Common myeloid progenitor, CD34-positive (primary cell): Measurements from ENCODE around the gene ARHGAP26.

Source experiments
- CTCF ChIA-PET: fragments of 350-600 bp; sonication (Branson Sonifier 250); formaldehyde crosslinking; loops from one replicate; lab custom pipeline; 2021; ENCODE audit warnings: antibody characterized with exemption; lab: Charles Lee
- POLR2A ChIA-PET: fragments of 350-600 bp; sonication (Branson Sonifier 250); formaldehyde crosslinking; loops from one replicate; lab custom pipeline; 2021; ENCODE audit warnings: antibody characterized with exemption; lab: Charles Lee
- DNase-seq, 3 donors: peaks; one replicate each; pipeline versions ENCODE4 v3.0.0 to v3.0.0-alpha.2; 2013
- H3K27ac ChIP-seq, 2 experiments: 1 replicate in 1 of 2; 2 replicates in 1 of 2; pipeline ENCODE4 v1.7.0; 2013; ENCODE audit warnings: inconsistent platforms in 2 of 2, low read length in 2 of 2, mild to moderate bottlenecking in 2 of 2, low read depth in 1 of 2, moderate library complexity in 1 of 2; ENCODE audit not compliant: severe bottlenecking in 2 of 2, insufficient read depth in 1 of 2, poor library complexity in 1 of 2
- H3K27me3 ChIP-seq, 5 experiments: replicated peaks in 2 of 5; 1 replicate in 3 of 5; 2 replicates in 2 of 5; pipeline versions ENCODE4 v1.6.1 to v1.7.0; 2013; ENCODE audit warnings: low read length in 4 of 5, mild to moderate bottlenecking in 2 of 5, moderate library complexity in 2 of 5, inconsistent platforms in 1 of 5; ENCODE audit not compliant: insufficient read depth in 5 of 5, control insufficient read depth in 4 of 5
- H3K36me3 ChIP-seq, 4 experiments: 1 replicate in 2 of 4; 2 replicates in 2 of 4; pipeline versions ENCODE4 v1.6.1 to v1.7.0; 2013; ENCODE audit warnings: low read length in 3 of 4, control low read depth in 1 of 4, mild to moderate bottlenecking in 1 of 4; ENCODE audit not compliant: control insufficient read depth in 4 of 4, insufficient read depth in 4 of 4
- H3K4me1 ChIP-seq, 4 experiments: 1 replicate in 3 of 4; 2 replicates in 1 of 4; pipeline versions ENCODE4 v1.6.1 to v1.7.1; 2013; ENCODE audit warnings: low read length in 3 of 4, mild to moderate bottlenecking in 3 of 4, control low read depth in 1 of 4, inconsistent platforms in 1 of 4, moderate library complexity in 1 of 4; ENCODE audit not compliant: control insufficient read depth in 4 of 4, insufficient read depth in 4 of 4; ENCODE audit errors: control extremely low read depth in 1 of 4
- H3K4me3 ChIP-seq, 7 experiments: 1 replicate in 4 of 7; 2 replicates in 3 of 7; pipeline versions ENCODE4 v1.5.1 to v1.7.0; 2013; ENCODE audit warnings: mild to moderate bottlenecking in 7 of 7, low read length in 6 of 7, moderate library complexity in 6 of 7, inconsistent platforms in 2 of 7, low read depth in 2 of 7, control low read depth in 1 of 7; ENCODE audit not compliant: insufficient read depth in 4 of 7, control insufficient read depth in 1 of 7; ENCODE audit errors: extremely low read depth in 1 of 7
- H3K9me3 ChIP-seq, 5 experiments: 1 replicate in 4 of 5; 2 replicates in 1 of 5; pipeline versions ENCODE4 v1.6.1 to v1.7.1; 2013; ENCODE audit warnings: low read length in 4 of 5, mild to moderate bottlenecking in 2 of 5, inconsistent platforms in 1 of 5, low read depth in 1 of 5, moderate library complexity in 1 of 5; ENCODE audit not compliant: control insufficient read depth in 4 of 5, insufficient read depth in 2 of 5; ENCODE audit errors: control extremely low read depth in 1 of 5
- WGBS: methylation state at CpG from one replicate; pipeline ENCODE4 v1.1.5; 2013; ENCODE audit not compliant: insufficient coverage; 5-methylcytosine and 5-hydroxymethylcytosine counted together

The ARHGAP26 gene

DNA sequence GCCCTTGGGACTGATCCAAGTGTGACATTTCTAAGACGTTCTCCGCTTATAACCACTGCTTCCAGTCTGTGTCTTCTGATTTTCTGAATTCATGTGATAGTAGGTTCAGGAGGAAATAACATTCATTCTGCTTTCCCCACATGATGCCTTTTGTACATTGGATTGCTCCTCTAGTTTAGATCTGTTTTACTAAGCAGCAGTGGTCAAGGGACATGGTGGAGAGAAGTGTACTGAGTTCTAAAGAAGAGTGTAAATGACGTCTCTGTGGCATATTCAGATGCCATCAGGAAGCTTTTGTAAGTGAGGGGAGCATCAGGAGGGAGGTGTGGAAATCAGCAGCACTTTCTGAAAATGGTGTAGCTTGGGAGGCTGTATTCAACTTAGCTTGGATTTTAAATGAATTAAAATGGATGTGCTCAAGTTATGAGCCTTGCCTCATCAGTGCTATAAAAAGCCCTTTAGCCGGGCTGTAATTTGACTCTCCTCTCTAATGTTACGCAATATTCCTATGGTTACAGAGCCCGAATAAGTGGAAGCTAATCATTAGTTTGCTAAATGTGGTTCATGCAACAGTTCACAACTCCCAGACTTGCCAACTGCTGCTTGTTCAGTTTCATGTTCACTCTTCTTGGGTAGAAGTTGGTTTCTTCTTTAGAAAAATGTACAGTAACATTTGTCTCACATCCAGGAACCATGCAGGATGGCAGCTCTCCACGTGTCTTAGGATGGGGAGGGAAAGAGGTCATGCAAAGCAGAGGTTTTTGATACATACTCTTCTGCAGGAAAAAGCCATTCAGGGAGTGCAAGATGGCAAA, 281.3 kb downstream of the ARHGAP26 start:
- ChIA-PET POLR2A (no interaction called here), CTCF (no interaction called here)
- Histone ChIP-seq H3K27ac (no peak overlapping the region), H3K4me1 (peaks cover 0 to 40% (median 16%) of the 10 kb centered on the region in 4 experiments), H3K27me3 (no peaks in the 10 kb centered on the region), H3K9me3 (no peaks in the 10 kb centered on the region), H3K36me3 (peaks cover 0 to 4% (median 2%) of the 10 kb centered on the region in 4 experiments), H3K4me3 (peak overlapping the region in 1 of 7 experiments; percentile 36)
- peak in 2 of 3 donors; percentile 60 for DNase-seq
- 50% methylated on average over 5 of the region's 7 CpGs for WGBS

DNA sequence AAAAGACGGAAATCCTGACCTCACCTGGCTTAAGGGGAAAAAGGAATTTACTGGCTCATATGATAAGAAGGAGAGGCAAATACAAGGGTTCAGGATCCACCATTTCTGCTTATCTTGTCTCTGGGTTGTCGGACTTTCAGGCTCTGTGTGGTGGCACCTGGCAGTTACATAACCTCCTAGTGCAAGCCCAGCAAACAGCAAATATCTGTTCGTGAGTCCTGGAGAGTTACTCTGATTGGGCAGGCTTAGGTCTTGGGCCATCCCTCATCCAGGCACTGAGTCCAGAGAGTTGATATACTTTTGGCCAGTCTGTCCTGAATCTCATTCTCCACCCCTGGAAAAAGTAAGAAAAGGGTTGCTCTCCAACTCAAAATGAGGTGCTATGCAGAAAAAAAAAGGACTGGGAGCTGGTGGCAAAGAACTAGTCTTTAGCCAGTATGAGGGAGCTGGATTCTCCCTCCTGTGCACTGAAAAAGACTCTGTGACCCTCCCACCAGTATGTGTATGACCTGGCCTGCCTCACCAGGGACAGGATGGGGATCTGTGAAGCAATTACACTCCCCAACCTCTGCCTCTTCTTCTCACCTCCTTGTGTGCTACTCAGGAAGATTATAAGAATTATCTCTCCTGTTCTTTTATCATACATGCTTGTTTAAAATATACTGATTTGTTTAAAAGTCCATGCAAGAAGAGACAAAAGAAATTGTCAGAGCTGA, 282.9 kb downstream of the ARHGAP26 start:
- H3K36me3 ChIP-seq = peaks cover 0 to 5% (median 4%) of the 10 kb centered on the region in 4 experiments
- CTCF ChIA-PET = no interaction called here
- WGBS = 87% methylated on average over 3 of the region's 3 CpGs

DNA sequence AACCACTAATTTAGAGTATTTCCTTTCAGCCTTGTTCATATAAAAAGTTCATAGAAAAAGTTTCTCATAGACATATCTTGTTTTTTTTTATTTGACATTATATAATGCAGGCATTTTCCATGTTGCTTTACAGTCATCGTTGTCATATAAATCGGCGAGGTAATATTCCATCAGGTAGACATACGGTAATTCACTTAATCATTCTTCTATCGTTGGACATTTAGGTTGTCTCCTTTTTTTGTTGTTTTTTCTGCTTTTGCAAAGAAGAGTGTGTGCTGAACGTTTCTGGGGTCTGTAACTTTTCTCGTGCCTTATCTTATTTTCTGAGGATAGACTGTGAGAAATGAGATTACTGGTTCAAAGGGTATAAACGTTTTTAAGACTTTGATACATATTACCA, 283.6 kb downstream of the ARHGAP26 start:
- Histone ChIP-seq H3K27ac (no peak overlapping the region), H3K36me3 (peaks cover 0 to 6% (median 4%) of the 10 kb centered on the region in 4 experiments), H3K9me3 (no peaks in the 10 kb centered on the region), H3K27me3 (no peaks in the 10 kb centered on the region), H3K4me1 (peaks cover 0 to 44% (median 16%) of the 10 kb centered on the region in 4 experiments), H3K4me3 (no peak overlapping the region)
- CTCF ChIA-PET = no interaction called here
- POLR2A ChIA-PET = interaction anchor here (0.7 kb wide), 1 partner anchor 268 kb away, joined by 3 read pairs; no protein-coding TSS in a partner anchor
- no peak for DNase-seq
- WGBS = 97% methylated on average over 5 of the region's 8 CpGs

More for the DNA sequence above, 282.9 kb downstream of the ARHGAP26 start:
- no peak overlapping the region for H3K27ac ChIP-seq
- H3K27me3 ChIP-seq = no peaks in the 10 kb centered on the region
- POLR2A ChIA-PET = interaction anchor here (0.6 kb wide), 2 partner anchors 40 to 128 kb away, joined by 3 to 4 read pairs; no protein-coding TSS in a partner anchor
- H3K4me1 ChIP-seq = peaks cover 0 to 44% (median 16%) of the 10 kb centered on the region in 4 experiments
- no peaks in the 10 kb centered on the region for H3K9me3 ChIP-seq
- DNase-seq = no peak
- no peak overlapping the region for H3K4me3 ChIP-seq

DNA sequence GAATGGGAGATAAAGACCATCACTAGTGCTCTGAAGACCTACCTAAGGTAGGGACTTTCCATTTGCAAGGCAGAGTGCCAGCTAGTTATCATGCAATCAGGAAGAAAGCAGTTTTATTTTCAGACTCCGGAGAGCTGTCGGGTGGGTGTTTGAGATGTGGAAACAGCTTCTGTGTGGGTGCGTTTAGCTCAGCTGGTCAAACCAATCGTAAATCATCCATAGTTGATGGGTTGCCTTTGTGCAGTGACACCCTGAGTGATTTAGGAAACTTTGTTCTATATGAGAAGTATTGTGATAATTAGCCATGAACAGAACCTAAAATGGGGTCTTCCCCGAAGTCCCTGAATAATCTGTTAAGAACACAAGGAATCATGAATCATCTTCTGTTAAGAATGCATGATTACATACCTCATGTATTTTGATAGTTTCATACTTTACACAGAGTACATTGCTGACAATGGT, 284.3 kb downstream of the ARHGAP26 start:
- Histone ChIP-seq H3K27me3 (no peaks in the 10 kb centered on the region), H3K4me3 (peak overlapping the region in 1 of 7 experiments; percentile 32), H3K36me3 (peaks cover 0 to 6% (median 4%) of the 10 kb centered on the region in 4 experiments), H3K27ac (peak overlapping the region in 1 of 2 experiments; percentile 52), H3K9me3 (no peaks in the 10 kb centered on the region), H3K4me1 (peaks cover 0 to 44% (median 16%) of the 10 kb centered on the region in 4 experiments)
- WGBS = 0% methylated on average over 3 of the region's 5 CpGs
- POLR2A ChIA-PET = interaction anchor here (0.7 kb wide), 1 partner anchor 267 kb away, joined by 3 read pairs; no protein-coding TSS in a partner anchor
- peak; percentile 24 to 79 (median 78) for DNase-seq
- CTCF ChIA-PET = no interaction called here

DNA sequence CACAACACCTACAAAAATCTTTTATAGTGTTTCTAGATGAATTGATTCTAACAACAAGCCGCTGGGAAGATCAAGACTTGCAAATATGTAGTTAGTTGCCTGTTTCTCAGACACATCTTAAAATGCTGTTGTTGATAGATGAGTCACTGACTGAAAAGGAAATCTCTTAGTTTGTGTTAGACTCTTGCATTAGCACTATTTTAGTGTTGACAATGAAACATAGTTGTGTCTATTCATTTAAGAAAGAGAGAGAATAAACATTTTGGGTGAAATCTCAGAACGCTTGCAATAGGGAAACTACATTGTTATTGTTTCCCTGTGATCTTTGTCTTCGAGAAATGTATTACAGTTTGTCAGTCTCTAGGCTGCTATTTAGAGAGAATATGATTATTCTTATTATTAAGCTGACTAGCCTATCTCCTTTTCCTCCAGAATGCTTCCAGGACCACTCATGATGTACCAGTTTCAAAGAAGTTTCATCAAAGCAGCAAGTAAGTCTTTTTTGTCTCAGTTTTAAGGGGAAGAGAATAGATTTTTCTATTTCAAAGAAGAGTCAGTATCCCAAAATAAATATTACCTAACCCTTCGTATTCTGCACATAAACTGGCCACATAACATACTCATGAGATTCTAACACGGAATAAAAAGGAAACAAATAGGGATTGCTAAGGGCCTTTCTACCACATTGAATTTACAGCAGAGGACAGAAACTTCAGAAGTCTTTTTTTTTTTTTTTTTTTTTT, 285.6 kb downstream of the ARHGAP26 start:
- POLR2A ChIA-PET = no interaction called here
- Histone ChIP-seq H3K36me3 (peaks cover 0 to 6% (median 4%) of the 10 kb centered on the region in 4 experiments), H3K4me3 (no peak overlapping the region), H3K4me1 (peaks cover 0 to 44% (median 16%) of the 10 kb centered on the region in 4 experiments), H3K27me3 (no peaks in the 10 kb centered on the region), H3K27ac (no peak overlapping the region), H3K9me3 (no peaks in the 10 kb centered on the region)
- CTCF ChIA-PET = no interaction called here
- no peak for DNase-seq
- WGBS = 100% methylated on average over 2 of the region's 5 CpGs

DNA sequence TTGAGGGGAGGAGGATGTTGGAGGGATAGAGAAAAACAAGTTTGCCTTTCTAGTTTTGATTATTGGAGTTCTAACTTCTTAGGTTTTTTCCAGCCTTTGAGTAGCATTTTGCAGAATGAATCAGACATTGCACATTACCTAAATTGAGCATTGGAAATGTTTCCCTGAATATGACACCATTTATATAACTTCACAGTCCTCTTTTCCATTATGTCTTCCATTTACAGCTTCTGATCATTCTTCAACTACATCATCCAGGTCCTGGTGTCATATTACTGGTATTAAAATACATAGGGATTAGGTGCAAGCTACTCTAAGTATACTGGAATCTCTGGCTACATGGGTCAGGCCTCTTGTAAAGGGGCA, 286.1 kb downstream of the ARHGAP26 start:
- peaks cover 0 to 6% (median 4%) of the 10 kb centered on the region in 4 experiments for H3K36me3 ChIP-seq
- no peak overlapping the region for H3K27ac ChIP-seq
- H3K4me1 ChIP-seq = peaks cover 0 to 39% (median 12%) of the 10 kb centered on the region in 4 experiments
- no peaks in the 10 kb centered on the region for H3K9me3 ChIP-seq
- no peaks in the 10 kb centered on the region for H3K27me3 ChIP-seq
- ChIA-PET CTCF (interaction anchor here (0.8 kb wide), 1 partner anchor 112 kb away, joined by 4 read pairs; no protein-coding TSS in a partner anchor), POLR2A (no interaction called here)
- no peak for DNase-seq
- H3K4me3 ChIP-seq = no peak overlapping the region
